Measurements from ENCODE around the gene ANGPTL8. TPM values are rescaled to one million over a fixed set of nuclear protein-coding genes. Genes with fewer than 3 reads are reported as not detected.

The ANGPTL8 gene
- total RNA-seq, 1 experiment from 2014 or later, result not detected

DNA sequence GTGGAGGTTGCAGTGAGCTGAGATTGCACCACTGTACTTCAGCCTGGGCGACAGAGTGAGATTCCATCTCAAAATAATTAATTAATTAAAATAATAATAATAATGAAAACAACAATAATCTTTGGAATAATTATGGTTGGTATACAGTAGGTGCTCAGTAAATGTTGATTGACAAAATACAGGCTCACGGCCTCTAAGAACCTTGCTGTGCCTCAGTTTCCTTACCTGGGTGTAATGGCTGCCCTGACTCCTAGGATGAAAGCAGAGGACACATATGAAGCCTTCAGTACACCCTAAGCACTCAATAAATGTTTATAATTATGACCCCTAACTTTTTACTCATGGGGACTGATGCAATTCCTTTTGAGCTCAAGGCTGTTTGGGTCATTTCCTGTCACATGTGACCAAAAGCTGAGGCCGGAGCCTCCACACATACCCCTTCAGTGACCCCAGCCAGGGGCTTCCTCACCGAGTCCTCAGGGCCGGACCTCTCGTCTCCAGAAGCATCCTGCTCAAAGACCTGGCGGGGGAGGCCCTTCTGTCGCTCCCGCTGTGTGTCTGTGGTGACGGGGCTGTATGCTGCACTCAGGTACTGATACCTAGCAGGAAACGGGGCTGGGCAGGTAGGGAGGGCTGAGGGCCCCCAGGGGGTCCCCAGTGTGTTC, 12.4 kb downstream of the ANGPTL8 start:
- no TSS peak for BruUV-seq (replicated peaks)
- H3K9me2 ChIP-seq (ENCODE audit: insufficient read depth), result no peaks in the 10 kb centered on the region
- H3K9me3 ChIP-seq (ENCODE audit: insufficient read depth, low read depth), result no peaks in the 10 kb centered on the region
- TF ChIP-seq EZH2 (IDR thresholded peaks at IDR 0.05; ENCODE audit: low read depth), result no peak
- TF ChIP-seq, protein P1, sequence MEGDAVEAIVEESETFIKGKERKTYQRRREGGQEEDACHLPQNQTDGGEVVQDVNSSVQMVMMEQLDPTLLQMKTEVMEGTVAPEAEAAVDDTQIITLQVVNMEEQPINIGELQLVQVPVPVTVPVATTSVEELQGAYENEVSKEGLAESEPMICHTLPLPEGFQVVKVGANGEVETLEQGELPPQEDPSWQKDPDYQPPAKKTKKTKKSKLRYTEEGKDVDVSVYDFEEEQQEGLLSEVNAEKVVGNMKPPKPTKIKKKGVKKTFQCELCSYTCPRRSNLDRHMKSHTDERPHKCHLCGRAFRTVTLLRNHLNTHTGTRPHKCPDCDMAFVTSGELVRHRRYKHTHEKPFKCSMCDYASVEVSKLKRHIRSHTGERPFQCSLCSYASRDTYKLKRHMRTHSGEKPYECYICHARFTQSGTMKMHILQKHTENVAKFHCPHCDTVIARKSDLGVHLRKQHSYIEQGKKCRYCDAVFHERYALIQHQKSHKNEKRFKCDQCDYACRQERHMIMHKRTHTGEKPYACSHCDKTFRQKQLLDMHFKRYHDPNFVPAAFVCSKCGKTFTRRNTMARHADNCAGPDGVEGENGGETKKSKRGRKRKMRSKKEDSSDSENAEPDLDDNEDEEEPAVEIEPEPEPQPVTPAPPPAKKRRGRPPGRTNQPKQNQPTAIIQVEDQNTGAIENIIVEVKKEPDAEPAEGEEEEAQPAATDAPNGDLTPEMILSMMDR (conservative IDR thresholded peaks at IDR 0.05), result no peak
- no peaks in the 10 kb centered on the region for H3K27me3 ChIP-seq (ENCODE audit: insufficient read depth, low read depth)
- peaks cover 5% of the 10 kb centered on the region; the same call in 1 of the 2 replicates for H3F3A ChIP-seq (ENCODE audit: insufficient read depth, low read depth)
- ChIA-PET CTCF (interaction anchor here (0.7 kb wide), 1 partner anchor 8 kb away, joined by 3 read pairs; no protein-coding TSS in a partner anchor), POLR2A (ENCODE audit: unreplicated experiment) (interaction anchor here (0.5 kb wide), 1 partner anchor 100 kb away, joined by 9 read pairs; no protein-coding TSS in a partner anchor)
- H2AFZ ChIP-seq, result no peak overlapping the region
- H3K4me1 ChIP-seq (replicated peaks; ENCODE audit: insufficient read depth), result no peaks in the 10 kb centered on the region
- H4K20me1 ChIP-seq (ENCODE audit: insufficient read depth), result peaks cover 2% of the 10 kb centered on the region; the same call in 1 of the 2 replicates
- no peak overlapping the region for H3K4me2 ChIP-seq
- H3K36me3 ChIP-seq (ENCODE audit: low read depth), result no peaks in the 10 kb centered on the region
- no peak overlapping the region for H3K27ac ChIP-seq
- no peak for DNase-seq
- H3K79me2 ChIP-seq (ENCODE audit: low read depth), result no peaks in the 10 kb centered on the region
- intact Hi-C loops (cut with micrococcal nuclease; ENCODE audit: unreplicated experiment), result no loop called here
- H3K4me3 ChIP-seq, result no peak overlapping the region

DNA sequence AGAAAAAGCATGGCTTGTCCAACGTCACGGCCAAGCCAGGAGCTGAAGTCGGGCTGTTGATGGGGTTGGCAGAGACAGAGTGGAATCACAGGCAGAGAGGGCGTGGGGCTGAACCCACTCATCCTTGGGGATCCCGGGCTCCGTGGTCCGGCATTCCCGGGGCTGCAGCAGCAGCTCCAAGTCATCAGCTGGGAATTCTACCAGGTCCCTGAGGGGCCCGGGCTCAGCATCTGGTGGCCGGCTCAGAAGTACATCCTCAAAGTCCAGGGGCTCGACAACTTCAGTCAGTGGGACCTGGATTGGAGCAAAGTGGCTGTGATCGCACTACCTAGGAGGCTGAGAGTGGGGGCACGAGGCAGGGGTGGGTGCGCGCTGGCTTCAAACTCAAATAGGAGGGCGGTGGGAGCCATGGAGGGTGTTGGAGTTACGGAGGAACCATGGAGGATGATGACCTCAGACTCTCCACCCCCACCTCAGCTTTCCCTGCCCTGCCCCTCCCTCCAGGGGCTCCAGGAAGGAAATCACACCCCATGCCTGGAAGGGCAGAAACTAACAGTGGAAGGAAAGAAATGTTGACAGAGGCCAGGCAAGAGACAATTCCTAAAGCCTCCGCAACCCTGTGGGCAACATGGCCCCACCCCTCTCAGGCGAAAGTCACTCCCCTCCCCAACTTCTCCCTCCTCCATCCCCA, 13.4 kb downstream of the ANGPTL8 start:
- DNase-seq, result no peak
- no peak overlapping the region for H3K4me2 ChIP-seq
- POLR2A ChIA-PET (ENCODE audit: unreplicated experiment), result no interaction called here
- H4K20me1 ChIP-seq (ENCODE audit: insufficient read depth), result peaks cover 2% of the 10 kb centered on the region
- no peak overlapping the region for H3K4me3 ChIP-seq
- no peaks in the 10 kb centered on the region for H3K36me3 ChIP-seq (ENCODE audit: low read depth)
- no peak overlapping the region for H3K27ac ChIP-seq
- no peaks in the 10 kb centered on the region for H3K4me1 ChIP-seq (replicated peaks; ENCODE audit: insufficient read depth)
- H3K79me2 ChIP-seq (ENCODE audit: low read depth), result no peaks in the 10 kb centered on the region
- no peaks in the 10 kb centered on the region for H3K9me2 ChIP-seq (ENCODE audit: insufficient read depth)
- BruUV-seq (replicated peaks), result no TSS peak
- H3K27me3 ChIP-seq (ENCODE audit: insufficient read depth, low read depth), result no peaks in the 10 kb centered on the region
- TF ChIP-seq EZH2 (IDR thresholded peaks at IDR 0.05; ENCODE audit: low read depth), result no peak
- CTCF ChIA-PET, result interaction anchor here (0.7 kb wide), 1 partner anchor 9 kb away, joined by 3 read pairs; no protein-coding TSS in a partner anchor
- no peak overlapping the region for H2AFZ ChIP-seq
- H3F3A ChIP-seq (ENCODE audit: insufficient read depth, low read depth), result peaks cover 6% of the 10 kb centered on the region; the same call in 1 of the 2 replicates
- intact Hi-C loops (cut with micrococcal nuclease; ENCODE audit: unreplicated experiment), result no loop called here
- H3K9me3 ChIP-seq (ENCODE audit: insufficient read depth, low read depth), result no peaks in the 10 kb centered on the region

GRCh38 chr19:11254666-11255065, 15.2 kb downstream of the ANGPTL8 start:
- TF ChIP-seq, protein P1 (conservative IDR thresholded peaks at IDR 0.05), result 0 out of 2 replicates have a peak, but pooled peaks have one; percentile 33
- no peak for TF ChIP-seq EZH2 (IDR thresholded peaks at IDR 0.05; ENCODE audit: low read depth)
- ChIA-PET POLR2A (ENCODE audit: unreplicated experiment) (no interaction called here), CTCF (interaction anchor here (0.5 kb wide), 1 partner anchor 229 kb away, joined by 6 read pairs; no protein-coding TSS in a partner anchor)
- Histone ChIP-seq H3K79me2 (ENCODE audit: low read depth) (no peaks in the 10 kb centered on the region), H3K27ac (no peak overlapping the region), H2AFZ (no peak overlapping the region), H3K27me3 (ENCODE audit: insufficient read depth, low read depth) (no peaks in the 10 kb centered on the region), H3K4me3 (no peak overlapping the region), H3K4me2 (no peak overlapping the region), H3F3A (ENCODE audit: insufficient read depth, low read depth) (peaks cover 17% of the 10 kb centered on the region; the same call in 1 of the 2 replicates), H3K36me3 (ENCODE audit: low read depth) (no peaks in the 10 kb centered on the region), H3K9me2 (ENCODE audit: insufficient read depth) (no peaks in the 10 kb centered on the region), H3K9me3 (ENCODE audit: insufficient read depth, low read depth) (no peaks in the 10 kb centered on the region), H3K4me1 (replicated peaks; ENCODE audit: insufficient read depth) (no peaks in the 10 kb centered on the region), H4K20me1 (ENCODE audit: insufficient read depth) (peaks cover 4% of the 10 kb centered on the region)
- BruUV-seq (replicated peaks), result no TSS peak
- no peak for DNase-seq
- intact Hi-C loops (cut with micrococcal nuclease; ENCODE audit: unreplicated experiment), result no loop called here

Measured in PC-9 (cell line).